ENCODE measurements around the gene CCDC9B. TPM values are rescaled to one million over a fixed set of nuclear protein-coding genes. Genes with fewer than 3 reads are reported as not detected.
A peak's percentile ranks its signal among the peaks of the same experiment; 100 is the strongest.

The CCDC9B gene
- total RNA-seq, 1 donor from 2014 or later: 9.8 TPM

- peak; percentile 69 for DNase-seq (ENCODE audit: low read depth)
- peak overlapping the region; percentile 33 for H3K4me3 ChIP-seq (ENCODE audit: insufficient read depth, low read depth, low read length)
- peaks cover 6% of the 10 kb centered on the region for H3K9me3 Mint-ChIP-seq (ENCODE audit: unreplicated experiment)
These were observed 27.2 kb upstream of the CCDC9B start for GRCh38 chr15:40367686-40368611.

GRCh38 chr15:40367371-40367685 is 26.6 kb upstream of the CCDC9B start:
- peaks cover 53% of the 10 kb centered on the region for H3K27me3 Mint-ChIP-seq (ENCODE audit: low read depth, unreplicated experiment)
- no peak overlapping the region for H3K9ac ChIP-seq (ENCODE audit: low read length)
- DNase-seq (ENCODE audit: low read depth) (no peak), FAIRE-seq (no peak)
- peak overlapping the region; percentile 86 for H3K4me2 ChIP-seq (ENCODE audit: low read length)
- H3K4me1 ChIP-seq (ENCODE audit: insufficient read depth, low read length): peaks cover 4% of the 10 kb centered on the region
- no peaks in the 10 kb centered on the region for H3K36me3 ChIP-seq (ENCODE audit: insufficient read depth, low read length)
- peak overlapping the region; percentile 88 for H2AFZ ChIP-seq (ENCODE audit: low read depth, low read length)
- H3K4me3 ChIP-seq (ENCODE audit: insufficient read depth, low read depth, low read length): no peak overlapping the region
- no peaks in the 10 kb centered on the region for H4K20me1 ChIP-seq (ENCODE audit: insufficient read depth, low read length)
- peaks cover under 1% of the 10 kb centered on the region for H3K27me3 ChIP-seq (ENCODE audit: insufficient read depth, low read length)
- H3K79me2 ChIP-seq (ENCODE audit: insufficient read depth, low read length): no peaks in the 10 kb centered on the region
- no peak overlapping the region for H3K4me3 Mint-ChIP-seq (ENCODE audit: unreplicated experiment)
- no peak overlapping the region for H3K27ac Mint-ChIP-seq (ENCODE audit: unreplicated experiment)
- no peak for TF ChIP-seq CTCF (IDR thresholded peaks at IDR 0.05; ENCODE audit: insufficient read depth, low read depth, low read length)
- peak; percentile 12 for TF ChIP-seq EZH2 (IDR thresholded peaks at IDR 0.05; ENCODE audit: insufficient read depth, low read length)
- H3K36me3 Mint-ChIP-seq (ENCODE audit: low read depth, unreplicated experiment): no peaks in the 10 kb centered on the region
- H3K4me1 Mint-ChIP-seq (ENCODE audit: low read depth, unreplicated experiment): no peaks in the 10 kb centered on the region
- peaks cover 6% of the 10 kb centered on the region for H3K9me3 Mint-ChIP-seq (ENCODE audit: unreplicated experiment)
- H3K9me3 ChIP-seq (ENCODE audit: insufficient read depth, low read depth, low read length): no peaks in the 10 kb centered on the region
- no peak overlapping the region for H3K27ac ChIP-seq (ENCODE audit: low read depth, low read length)

More at GRCh38 chr15:40367686-40368611, 27.2 kb upstream of the CCDC9B start:
- H3K36me3 Mint-ChIP-seq (ENCODE audit: low read depth, unreplicated experiment): no peaks in the 10 kb centered on the region
- peak overlapping the region; percentile 88 for H2AFZ ChIP-seq (ENCODE audit: low read depth, low read length)
- no peak overlapping the region for H3K27ac ChIP-seq (ENCODE audit: low read depth, low read length)
- peak overlapping the region; percentile 86 for H3K4me2 ChIP-seq (ENCODE audit: low read length)
- H3K4me1 Mint-ChIP-seq (ENCODE audit: low read depth, unreplicated experiment): peaks cover 4% of the 10 kb centered on the region
- H3K4me3 Mint-ChIP-seq (ENCODE audit: unreplicated experiment): no peak overlapping the region
- H3K27ac Mint-ChIP-seq (ENCODE audit: unreplicated experiment): no peak overlapping the region
- no peaks in the 10 kb centered on the region for H3K9me3 ChIP-seq (ENCODE audit: insufficient read depth, low read depth, low read length)
- TF ChIP-seq CTCF (IDR thresholded peaks at IDR 0.05; ENCODE audit: insufficient read depth, low read depth, low read length) (peak; percentile 48), EZH2 (IDR thresholded peaks at IDR 0.05; ENCODE audit: insufficient read depth, low read length) (no peak)
- no peaks in the 10 kb centered on the region for H3K27me3 ChIP-seq (ENCODE audit: insufficient read depth, low read length)
- H3K79me2 ChIP-seq (ENCODE audit: insufficient read depth, low read length): no peaks in the 10 kb centered on the region
- FAIRE-seq: no peak
- H4K20me1 ChIP-seq (ENCODE audit: insufficient read depth, low read length): no peaks in the 10 kb centered on the region
- H3K9ac ChIP-seq (ENCODE audit: low read length): no peak overlapping the region
- H3K27me3 Mint-ChIP-seq (ENCODE audit: low read depth, unreplicated experiment): peaks cover 47% of the 10 kb centered on the region
- no peaks in the 10 kb centered on the region for H3K36me3 ChIP-seq (ENCODE audit: insufficient read depth, low read length)
- peaks cover 4% of the 10 kb centered on the region for H3K4me1 ChIP-seq (ENCODE audit: insufficient read depth, low read length)

Measured in astrocyte (in vitro differentiated cells and primary cell).